Skin epidermis (tissue), 12 donors: ENCODE data around the gene C3orf52.

Experiments
- H3K27ac ChIP-seq, 21 experiments: fragments of 200-600 bp; sonication (generic) in 11 of 21; one replicate each; pipeline ENCODE4 v1.5.0; 2020; ENCODE audit warnings: mild to moderate bottlenecking in 3 of 21, inconsistent platforms in 2 of 21, moderate library complexity in 2 of 21
- H3K4me3 ChIP-seq, 7 experiments: fragments of 200-600 bp; sonication (generic) in 2 of 7; one replicate each; pipeline ENCODE4 v1.5.0; 2020; ENCODE audit warnings: inconsistent platforms in 2 of 7, mild to moderate bottlenecking in 2 of 7, moderate library complexity in 1 of 7

The C3orf52 gene

GRCh38 chr3:112115806-112116383 is 29.7 kb downstream of the C3orf52 start:
- H3K4me3 ChIP-seq, result no peak overlapping the region
- H3K27ac ChIP-seq, result no peak overlapping the region

- Histone ChIP-seq H3K4me3 (no peak overlapping the region), H3K27ac (no peak overlapping the region)
Measured at GRCh38 chr3:112116748-112117186, 30.6 kb downstream of the C3orf52 start.

- Histone ChIP-seq H3K4me3 (no peak overlapping the region), H3K27ac (peak overlapping the region in 5 of 21 experiments; percentile 3 to 54 (median 30))
Measured at GRCh38 chr3:112117415-112117814, 31.2 kb downstream of the C3orf52 start.

DNA sequence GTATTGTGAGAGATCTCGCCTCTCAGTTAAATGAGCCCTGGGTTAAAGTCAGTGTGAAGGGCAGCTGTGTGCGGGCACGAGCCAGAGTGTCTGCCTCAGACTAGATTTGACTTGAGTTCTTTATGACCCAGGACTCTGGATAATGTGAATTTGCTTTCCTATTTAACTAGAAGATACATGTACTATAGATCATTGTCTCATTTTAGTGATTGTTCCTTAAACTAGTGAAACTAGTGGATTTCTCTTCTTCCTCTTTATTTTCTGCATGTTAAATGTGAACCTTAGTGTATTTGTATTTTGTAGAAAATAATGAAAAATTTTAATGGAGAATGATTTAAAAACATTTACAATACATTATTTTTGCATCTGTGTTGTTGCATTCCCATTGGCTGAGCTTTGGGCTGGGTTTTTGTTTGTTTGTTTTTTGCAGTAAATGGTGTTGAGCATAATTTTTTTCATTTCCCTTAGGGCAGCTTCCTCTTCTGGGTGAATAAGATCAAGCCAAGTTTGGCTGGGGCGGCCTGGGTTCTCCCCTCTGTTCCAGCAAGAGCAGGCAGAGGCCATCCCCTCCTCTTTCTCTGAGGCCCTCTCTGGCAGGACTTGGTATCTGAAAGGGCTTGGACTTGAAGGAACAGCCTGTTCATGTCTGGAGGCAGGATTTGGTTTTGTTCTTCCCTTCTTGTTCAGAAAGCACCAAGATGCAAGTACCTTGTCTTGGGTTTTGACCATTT is 31.8 kb downstream of the C3orf52 start:
- Histone ChIP-seq H3K4me3 (no peak overlapping the region), H3K27ac (peak overlapping the region in 5 of 21 experiments; percentile 3 to 54 (median 30))

DNA sequence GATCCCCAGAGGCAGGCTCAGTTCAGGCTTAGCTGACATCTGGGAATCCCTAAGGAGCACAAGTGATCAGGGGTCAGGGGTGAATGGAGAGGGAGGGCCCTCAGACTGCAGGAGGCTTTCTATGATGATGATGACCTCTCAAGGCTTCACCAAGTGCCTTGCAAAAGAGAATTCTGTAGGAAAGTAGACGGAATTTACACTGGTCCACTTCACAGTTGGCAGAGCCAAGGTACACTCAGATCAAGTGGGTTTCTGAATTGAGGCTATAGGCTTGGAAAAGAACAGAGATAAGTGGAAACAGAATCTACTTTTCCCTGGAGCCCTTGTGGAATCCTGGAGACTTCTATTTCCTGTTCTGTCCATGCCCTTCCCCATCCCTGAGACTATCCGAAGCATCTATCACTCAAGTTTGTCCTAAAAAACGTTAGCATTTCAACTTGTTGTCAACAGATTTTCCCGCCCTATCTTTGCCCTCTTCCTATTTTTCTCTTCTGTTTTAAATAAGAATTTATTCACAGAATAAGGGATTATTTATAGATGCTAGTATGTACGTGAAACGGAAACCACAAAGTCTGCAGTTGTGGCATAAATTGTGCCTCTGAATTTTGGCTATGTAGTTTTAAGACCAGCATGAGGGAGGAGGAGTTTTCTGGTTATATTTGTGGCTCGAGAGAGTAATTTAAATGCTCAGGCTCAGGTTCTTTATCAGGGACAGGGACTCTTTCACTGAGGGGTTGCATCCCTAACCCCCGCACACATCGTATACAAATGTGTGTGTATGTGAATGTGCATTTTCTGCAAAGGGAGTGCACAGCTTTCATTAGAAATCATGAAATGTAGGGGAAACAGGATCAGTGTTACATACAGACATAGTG is 34.0 kb downstream of the C3orf52 start:
- peak overlapping the region in 2 of 21 experiments; percentile 3 to 5 for H3K27ac ChIP-seq

GRCh38 chr3:112121577-112122547 is 35.7 kb downstream of the C3orf52 start:
- H3K4me3 ChIP-seq, result no peak overlapping the region
- no peak overlapping the region for H3K27ac ChIP-seq

More for the DNA sequence above, 34.0 kb downstream of the C3orf52 start:
- H3K4me3 ChIP-seq, result no peak overlapping the region

DNA sequence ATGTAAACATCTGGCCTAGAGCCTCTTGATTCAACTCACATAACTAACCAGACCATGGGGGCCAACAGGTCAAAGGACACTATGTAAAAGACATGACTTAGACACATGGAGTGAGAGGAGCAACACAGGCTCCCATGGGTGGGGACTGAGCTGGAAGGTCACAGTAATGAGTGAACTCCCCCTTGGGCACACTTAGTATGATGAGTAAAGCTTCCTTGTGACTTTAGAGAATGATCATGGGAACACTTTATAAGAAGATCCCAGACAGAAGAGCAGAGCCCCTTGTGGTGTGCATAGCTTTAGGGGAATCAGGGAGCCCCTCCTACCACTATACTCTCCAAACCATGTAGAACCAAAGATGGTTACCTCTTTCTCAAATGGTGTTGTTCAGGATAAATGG is 36.7 kb downstream of the C3orf52 start:
- Histone ChIP-seq H3K27ac (no peak overlapping the region), H3K4me3 (no peak overlapping the region)

GRCh38 chr3:112123548-112123947 is 37.4 kb downstream of the C3orf52 start:
- Histone ChIP-seq H3K4me3 (no peak overlapping the region), H3K27ac (no peak overlapping the region)

- Histone ChIP-seq H3K27ac (no peak overlapping the region), H3K4me3 (no peak overlapping the region)
Measured at GRCh38 chr3:112124907-112125607, 38.9 kb downstream of the C3orf52 start.

GRCh38 chr3:112126511-112126911 is 40.3 kb downstream of the C3orf52 start:
- H3K4me3 ChIP-seq, result no peak overlapping the region
- peak overlapping the region in 5 of 21 experiments; percentile 10 to 72 (median 43) for H3K27ac ChIP-seq

- H3K4me3 ChIP-seq, result no peak overlapping the region
- H3K27ac ChIP-seq, result peak overlapping the region in 4 of 21 experiments; percentile 2 to 72 (median 14)
Measured at GRCh38 chr3:112127522-112128494, 41.6 kb downstream of the C3orf52 start.

- peak overlapping the region in 3 of 21 experiments; percentile 6 to 72 (median 37) for H3K27ac ChIP-seq
- H3K4me3 ChIP-seq, result no peak overlapping the region
Measured at GRCh38 chr3:112128843-112129727, 42.9 kb downstream of the C3orf52 start.

DNA sequence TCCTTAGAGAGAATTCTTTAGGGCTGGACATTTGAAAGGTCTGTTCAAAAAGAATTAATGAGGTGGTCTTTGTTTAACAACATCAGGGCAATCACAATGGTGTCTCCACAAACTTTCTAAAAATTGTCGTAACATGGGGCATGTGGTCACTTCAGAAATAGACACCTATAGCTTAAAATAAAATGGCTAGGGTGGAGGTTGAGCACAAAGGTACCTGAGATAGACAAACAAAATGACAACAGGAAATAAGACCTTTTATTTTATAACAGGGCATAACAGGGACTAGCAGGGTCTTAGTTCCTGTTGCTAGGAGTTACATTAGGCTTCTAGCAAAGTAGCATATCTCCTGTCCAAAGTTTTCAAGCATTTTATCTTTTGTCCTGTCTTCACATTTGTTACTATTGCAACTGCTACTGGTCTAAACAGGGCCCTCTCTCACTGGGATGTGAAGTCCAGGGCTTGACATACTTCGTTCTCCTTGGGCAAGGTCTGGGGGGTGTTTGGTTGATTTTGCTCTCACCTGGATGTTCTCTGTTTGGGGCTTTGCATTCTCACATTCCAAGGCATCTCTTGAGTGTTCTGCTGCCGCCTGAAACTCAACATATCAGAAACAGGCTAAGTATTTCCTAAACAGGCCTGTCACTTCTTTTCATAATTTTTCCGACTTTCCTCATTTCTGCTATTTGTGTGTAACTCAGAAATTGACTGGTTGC is 43.9 kb downstream of the C3orf52 start:
- Histone ChIP-seq H3K4me3 (no peak overlapping the region), H3K27ac (peak overlapping the region in 2 of 21 experiments; percentile 11 to 72)

DNA sequence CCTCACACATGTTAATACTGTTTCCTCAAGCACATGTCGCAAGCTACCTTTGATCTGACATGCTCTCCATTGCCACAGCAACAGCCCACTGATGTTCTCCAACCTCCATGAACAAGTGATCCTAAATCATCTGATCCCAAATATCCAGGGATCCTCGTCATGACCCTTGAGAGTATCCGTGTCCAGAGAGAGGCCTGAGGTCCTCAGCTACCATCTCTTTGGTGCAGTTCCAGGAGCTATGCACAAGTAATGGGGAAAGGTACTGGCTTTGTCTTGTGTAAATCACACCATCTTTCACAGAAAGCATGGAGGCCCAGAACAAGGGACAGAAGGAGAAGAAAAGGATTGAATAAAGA is 44.4 kb downstream of the C3orf52 start:
- Histone ChIP-seq H3K4me3 (no peak overlapping the region), H3K27ac (peak overlapping the region in 1 of 21 experiments; percentile 72)

GRCh38 chr3:112131111-112131510 is 44.9 kb downstream of the C3orf52 start:
- Histone ChIP-seq H3K27ac (peak overlapping the region in 1 of 21 experiments; percentile 72), H3K4me3 (no peak overlapping the region)

DNA sequence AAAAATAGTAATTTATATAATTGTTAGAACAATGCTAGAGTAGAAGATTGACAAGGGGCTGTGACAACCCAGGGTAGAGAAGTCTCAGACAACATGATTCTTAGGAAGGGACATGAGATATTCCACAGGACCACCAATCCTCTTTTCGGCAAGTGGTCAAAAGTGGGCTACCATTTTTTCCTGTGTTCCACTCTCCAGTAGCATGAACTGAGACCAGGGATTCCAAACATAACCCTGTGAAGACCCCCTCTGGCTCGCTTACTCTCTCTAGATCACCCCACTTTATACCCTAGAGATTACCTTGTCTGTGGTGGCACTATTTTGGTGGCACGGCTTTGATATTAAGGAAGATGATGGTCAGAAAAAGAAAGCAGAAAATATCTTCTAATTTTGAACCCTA is 45.9 kb downstream of the C3orf52 start:
- Histone ChIP-seq H3K27ac (peak overlapping the region in 4 of 21 experiments; percentile 9 to 78 (median 50)), H3K4me3 (peak overlapping the region in 1 of 7 experiments; percentile 3)
